Left kidney (tissue), 8 donors: ENCODE results near the gene HUS1B. TPM values are rescaled to one million over a fixed set of nuclear protein-coding genes. Genes with fewer than 3 reads are reported as not detected.
A peak's percentile ranks its signal among the peaks of the same experiment; 100 is the strongest.
"Not testable (repeated sequence)": the region's sequence is repeated elsewhere in the genome, so short reads cannot be mapped to it uniquely, and the experiment has no call there.

Experiments
- DNase-seq: peaks from one replicate; pipeline ENCODE4 v3.0.0-alpha.2; 2013
- long read RNA-seq, 8 donors: transcript quantifications; one replicate each; lab custom pipeline, GENCODE V29; 2026
- polyA plus RNA-seq: library from polyadenylated mRNA; unstranded; fragments of 120-200 nt; gene quantifications from one replicate; pipeline ENCODE4 v1.2.1, GENCODE V29; 2013; ENCODE audit not compliant: insufficient read length

The HUS1B gene
- polyA plus RNA-seq = not detected
- long read RNA-seq, donor 1 = 0 reads
- long read RNA-seq, donor 2 = 0 reads
- long read RNA-seq, donor 3 = 0 reads
- long read RNA-seq, donor 4 = 0 reads
- long read RNA-seq, donor 5 = 0 reads
- long read RNA-seq, donor 6 = 0 reads
- long read RNA-seq, donor 7, partial matches to known transcripts = 0 of 1 reads
- long read RNA-seq, donor 7, other reads (novel, unspliced or antisense) = 0 of 1 reads
- long read RNA-seq, donor 8, partial matches to known transcripts = 0 of 1 reads
- long read RNA-seq, donor 8, other reads (novel, unspliced or antisense) = 0 of 1 reads

DNA sequence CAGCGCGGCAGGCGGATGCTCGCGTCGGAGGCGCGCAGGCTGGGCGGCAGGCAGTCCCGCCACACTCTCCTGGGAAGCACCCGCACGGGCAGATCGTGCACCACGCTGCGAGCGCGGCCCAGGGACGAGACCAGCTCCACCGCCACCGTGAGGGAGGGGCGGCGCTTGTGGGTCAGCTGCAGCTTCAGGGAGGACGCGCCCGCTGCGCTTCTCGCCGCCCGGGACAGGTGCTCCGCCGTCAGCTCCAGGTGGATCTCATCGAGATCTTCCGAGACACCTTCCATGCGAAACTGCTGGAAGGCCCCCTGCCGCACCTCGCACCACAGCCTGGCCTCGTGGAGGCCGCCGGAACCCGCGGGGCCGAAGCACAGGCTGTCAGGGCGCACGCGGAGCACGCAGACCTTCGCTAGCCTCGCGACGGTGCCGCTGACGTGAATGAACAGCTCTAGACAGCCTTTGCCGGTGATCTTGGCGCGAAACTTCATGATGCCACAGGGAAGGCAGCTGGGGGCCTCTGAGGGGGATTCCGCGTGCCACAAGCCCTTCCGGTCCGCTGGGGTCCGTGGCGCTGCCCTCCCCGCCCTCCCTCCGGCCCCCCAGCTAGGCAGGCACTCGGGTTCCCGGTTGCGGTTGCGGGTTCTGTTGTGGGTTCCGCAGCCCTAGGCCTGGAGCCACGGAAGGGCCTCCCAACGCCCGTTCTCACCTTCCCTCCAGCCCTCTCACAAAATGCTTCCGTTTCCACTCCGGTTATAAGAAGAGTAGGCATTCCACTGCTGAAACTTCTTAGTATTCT lies at the start of gene HUS1B:
Gene HUS1B, minus strand, starts transcription at position 641 of the 793 bp plus-strand sequence. Its CDS starts 156 bp downstream, at position 485.
- no peak for DNase-seq

DNA sequence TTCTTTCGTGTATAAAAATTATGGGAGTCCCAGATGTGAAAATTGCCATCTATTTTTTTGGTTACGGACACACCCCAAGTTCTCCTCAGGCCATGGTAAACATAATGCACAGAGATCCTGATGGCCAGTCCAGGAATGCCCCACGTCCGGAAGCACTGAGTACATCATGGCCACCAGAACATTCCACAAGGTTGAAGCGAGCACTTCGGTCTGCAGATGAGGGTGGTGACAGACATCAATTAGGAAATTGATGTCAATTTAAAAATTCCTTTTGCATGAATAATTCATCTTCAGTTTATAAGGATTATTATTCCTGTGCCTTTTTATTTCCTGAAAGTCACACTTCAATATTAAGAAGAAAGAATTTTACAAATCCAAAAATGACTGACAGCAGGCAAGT lies 49.2 kb upstream of the HUS1B start:
- no peak for DNase-seq

DNA sequence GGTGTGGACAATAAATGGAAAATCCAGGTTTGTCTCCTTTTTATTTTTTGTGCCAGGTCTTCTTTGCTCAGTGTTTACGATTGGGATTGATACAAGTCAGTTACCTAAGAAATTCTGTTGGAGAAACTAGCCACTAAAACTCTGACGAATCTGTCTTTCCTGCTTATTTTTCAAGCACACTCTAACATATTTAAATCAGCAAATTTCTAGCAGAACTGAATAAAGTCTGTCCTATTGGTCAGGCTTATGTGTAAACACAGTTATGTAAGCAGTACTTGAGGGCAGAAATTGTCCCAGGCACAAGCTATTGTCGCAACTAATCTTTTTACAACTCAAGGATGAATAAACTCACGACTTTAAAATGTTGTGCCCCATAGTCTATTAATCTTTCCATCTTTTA lies 48.1 kb upstream of the HUS1B start:
- DNase-seq = no peak

GRCh38 chr6:704046-704445 lies 47.1 kb upstream of the HUS1B start:
- no peak for DNase-seq

DNA sequence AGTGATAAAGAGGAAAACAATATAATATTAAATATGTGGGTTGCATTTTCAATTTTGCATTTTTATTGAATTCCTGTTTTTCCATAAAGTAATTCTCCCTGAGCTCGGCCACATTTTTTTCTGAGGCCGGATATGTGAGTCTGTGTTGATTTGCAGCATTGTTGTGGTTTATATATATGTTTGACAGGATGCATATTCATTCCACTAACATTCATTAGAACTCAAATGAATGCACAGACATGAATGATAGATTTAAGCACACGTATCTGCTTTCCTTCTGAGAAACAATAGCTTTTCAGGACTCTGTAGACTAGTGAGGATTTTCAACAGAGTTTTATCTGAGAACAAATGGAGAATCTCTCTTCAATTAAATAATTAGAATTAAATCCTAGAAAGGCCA lies 46.7 kb upstream of the HUS1B start:
- no peak for DNase-seq

GRCh38 chr6:701700-702479 lies 45.0 kb upstream of the HUS1B start:
- DNase-seq = no peak

- DNase-seq = no peak
Measured at GRCh38 chr6:701215-701614, 44.3 kb upstream of the HUS1B start.

DNA sequence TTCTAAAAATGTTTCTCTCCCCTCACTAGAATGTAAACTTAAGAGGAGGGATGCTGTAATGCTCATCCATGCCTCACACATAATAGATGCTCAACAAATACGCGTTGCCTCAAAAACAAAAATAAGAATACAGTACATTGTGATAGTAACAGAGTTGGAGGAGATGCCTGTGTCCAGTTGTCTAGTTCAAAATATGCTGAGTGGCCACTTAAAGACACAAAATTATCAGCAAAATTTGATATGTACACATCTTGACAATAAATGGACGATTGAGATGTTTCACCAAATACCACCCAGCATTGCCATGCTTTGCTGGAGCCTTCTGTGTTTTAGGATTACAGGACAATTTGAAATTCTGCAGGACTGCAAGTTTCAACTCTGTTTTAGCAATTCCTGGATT lies 43.6 kb upstream of the HUS1B start:
- no peak for DNase-seq

GRCh38 chr6:699319-699718 lies 42.4 kb upstream of the HUS1B start:
- no peak for DNase-seq

- DNase-seq = not testable (repeated sequence)
Measured at GRCh38 chr6:694431-695126, 37.7 kb upstream of the HUS1B start.

DNA sequence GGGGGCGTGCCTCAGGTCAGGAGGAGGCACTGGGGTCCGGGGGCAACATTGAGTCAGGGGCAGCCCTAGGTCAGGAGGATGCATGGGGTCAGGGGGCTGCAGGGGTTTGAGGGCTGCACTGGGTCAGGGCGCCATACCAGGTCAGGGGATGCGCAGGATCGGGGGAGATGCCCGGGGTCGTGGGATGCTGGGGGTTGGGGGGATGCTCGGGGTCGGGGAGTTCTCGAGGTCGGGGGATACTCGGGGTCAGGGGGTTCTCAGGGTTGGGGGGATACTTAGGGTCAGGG lies 36.8 kb upstream of the HUS1B start:
- no peak for DNase-seq

- peak; percentile 76 for DNase-seq
Measured at GRCh38 chr6:692858-693722, 36.2 kb upstream of the HUS1B start, which contains the start of gene EXOC2. Gene EXOC2, minus strand, starts transcription at chr6:693139. Its CDS starts 55,321 bp downstream, at chr6:637818.

DNA sequence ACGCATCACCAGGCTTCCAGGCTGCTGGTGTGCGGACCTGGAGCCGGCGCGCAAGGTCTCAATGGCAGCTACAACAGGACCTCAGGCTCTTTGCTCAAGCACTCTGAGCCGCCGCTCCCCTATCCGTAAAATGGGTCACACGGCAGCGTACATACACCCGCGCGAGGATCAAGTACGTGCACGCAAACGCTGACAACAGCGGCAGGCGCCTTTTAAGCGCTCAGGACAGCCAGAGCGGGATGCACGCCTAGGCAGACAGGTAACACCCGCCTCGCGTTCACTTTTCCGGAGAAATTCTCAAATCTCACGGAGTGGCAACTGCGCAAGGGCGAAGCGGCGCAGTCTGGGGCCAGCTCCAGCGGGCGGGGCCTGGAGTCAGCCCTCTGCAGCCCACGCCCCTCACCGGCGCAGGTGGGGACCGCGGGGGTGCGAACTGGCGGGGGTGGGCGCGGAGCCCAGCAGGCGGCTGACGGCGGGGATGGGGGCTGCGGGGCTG lies 35.5 kb upstream of the HUS1B start:
- DNase-seq = no peak

DNA sequence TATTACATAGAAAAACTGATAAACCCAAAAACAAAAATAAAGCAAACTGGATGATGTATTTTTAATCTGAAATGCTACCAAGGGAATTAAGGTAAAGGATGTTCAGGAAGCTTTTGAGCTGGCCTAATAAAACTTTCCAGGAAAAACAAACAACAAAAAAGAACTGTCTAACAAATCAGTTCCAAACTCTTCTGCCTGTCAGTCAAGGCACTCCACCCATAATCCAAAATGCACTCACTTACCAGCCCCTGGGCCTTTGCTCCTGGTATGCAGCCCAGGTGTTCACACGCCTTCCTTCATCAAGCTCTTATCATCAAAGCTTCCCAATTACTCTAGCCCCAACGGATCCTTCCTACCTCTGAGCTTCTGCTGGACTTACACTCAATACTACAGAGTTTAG lies 32.3 kb upstream of the HUS1B start:
- DNase-seq = no peak

DNA sequence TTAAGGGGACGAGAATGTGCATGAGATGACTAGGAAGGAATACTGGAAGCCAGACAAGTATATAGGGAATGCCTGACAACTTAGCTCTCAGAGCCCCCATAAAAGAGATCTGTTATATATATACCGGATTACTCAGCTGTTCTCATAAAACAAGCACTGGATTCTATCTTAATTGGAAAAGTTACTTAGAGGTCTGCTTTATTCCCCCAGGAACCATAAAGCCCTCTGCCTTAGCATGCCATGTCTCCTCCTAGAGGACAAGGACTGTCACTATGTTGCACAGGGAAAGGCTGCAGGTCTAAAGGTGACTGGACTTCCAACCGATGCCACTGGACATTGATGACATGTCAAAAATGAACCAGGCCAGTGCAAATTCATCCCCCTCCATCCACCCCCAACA lies 29.6 kb upstream of the HUS1B start:
- DNase-seq = no peak

- no peak for DNase-seq
Measured at GRCh38 chr6:684831-685636, 28.1 kb upstream of the HUS1B start.

DNA sequence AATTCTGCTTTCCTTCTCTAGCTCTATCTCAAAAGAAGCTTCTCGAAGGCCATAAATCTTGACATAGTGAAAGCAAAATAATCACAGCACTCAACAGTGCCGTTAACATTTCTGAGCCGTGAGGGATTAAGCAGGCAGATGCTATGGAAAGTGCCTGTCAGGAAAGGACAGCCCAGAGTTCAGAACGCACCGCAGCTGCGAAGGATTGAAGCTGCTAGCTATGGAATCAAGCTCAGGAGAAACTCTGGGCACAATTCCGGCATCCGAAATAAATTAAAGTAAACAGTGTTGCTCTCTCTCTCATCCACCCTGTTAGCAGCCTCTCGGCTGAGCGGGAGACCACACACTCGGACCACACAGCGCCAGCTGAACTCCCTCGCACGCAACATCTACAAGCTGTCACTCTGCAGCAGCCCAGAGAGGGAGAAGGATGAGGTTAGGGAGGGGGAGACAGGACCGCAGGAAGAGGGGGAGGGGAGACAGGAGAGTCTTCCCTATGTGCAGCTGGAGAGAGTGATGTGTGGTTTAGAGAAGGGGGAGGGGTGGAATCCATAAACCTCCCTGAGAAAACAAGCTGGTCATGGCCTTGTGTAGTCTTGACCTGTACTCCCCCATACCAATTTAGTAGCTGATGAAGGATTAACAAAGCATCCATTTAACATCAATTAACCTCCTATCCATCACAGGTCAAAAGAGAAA lies 27.0 kb upstream of the HUS1B start:
- DNase-seq = peak; percentile 80

DNA sequence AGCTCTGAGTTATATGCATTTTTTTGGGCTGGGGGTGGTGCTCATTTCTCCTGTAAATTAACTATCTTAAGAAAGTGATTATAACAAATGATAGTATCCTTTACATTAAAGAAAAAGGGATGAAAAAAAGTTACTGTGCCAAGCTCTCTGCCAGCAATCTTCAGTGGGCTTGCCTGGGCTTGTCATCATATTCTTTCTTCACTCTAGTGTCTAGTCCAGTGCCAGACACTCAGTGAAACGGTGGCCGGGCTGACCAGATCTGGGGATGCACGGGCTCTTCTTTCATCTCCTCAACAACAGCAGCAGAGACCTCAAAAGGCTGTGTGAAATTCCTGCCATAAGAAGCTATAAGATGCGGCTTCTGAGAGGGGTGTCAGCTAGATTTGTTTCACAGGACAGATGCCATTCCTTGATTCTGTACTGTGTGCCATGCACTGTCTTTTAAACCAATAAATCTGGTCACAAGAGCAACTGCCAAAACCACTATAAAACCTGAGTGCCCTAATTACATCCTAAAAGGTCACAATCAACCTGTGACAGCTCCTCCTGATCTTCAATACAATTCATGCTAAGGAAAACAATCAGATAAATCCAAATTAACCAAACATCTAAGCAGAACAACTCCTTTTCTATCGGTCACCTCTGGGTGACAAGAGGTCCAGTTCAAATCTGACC lies 23.9 kb upstream of the HUS1B start:
- no peak for DNase-seq

DNA sequence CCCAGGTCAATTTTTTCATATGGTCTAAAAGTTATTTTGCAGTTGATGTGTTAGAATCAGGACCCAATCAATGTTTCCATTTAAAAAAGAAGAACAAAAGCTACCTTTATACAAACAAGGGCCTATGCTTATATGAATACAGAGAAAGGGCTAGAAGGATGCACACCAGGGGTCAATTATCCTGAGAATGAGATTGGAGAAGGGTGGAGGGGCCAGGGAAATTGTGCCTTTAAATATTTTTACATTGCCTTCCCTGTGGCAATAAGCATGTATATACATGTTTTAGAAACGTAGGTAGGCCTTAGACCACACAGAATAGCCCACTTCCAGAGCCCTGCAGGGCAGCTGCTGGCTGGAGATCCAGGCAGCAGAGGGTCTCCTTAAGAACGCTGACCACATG lies 23.4 kb upstream of the HUS1B start:
- DNase-seq = no peak
